Astrocyte (in vitro differentiated cells and primary cell): ENCODE data around the gene CNTNAP2.

ENCODE experiments used
- CTCF ChIP-seq: IDR thresholded peaks from 2 replicates; pipeline ENCODE4 v1.5.1; 2011; ENCODE audit warnings: low read depth, mild to moderate bottlenecking, inconsistent platforms, low read length, moderate library complexity; ENCODE audit not compliant: insufficient read depth
- EZH2 ChIP-seq: IDR thresholded peaks from 2 replicates; pipeline ENCODE4 v1.6.1; 2012; ENCODE audit warnings: mild to moderate bottlenecking, low read length, inconsistent platforms; ENCODE audit not compliant: insufficient read depth

GRCh38 chr7:148147438-148147837, 2030.8 kb downstream of the CNTNAP2 start:
- TF ChIP-seq CTCF (no peak), EZH2 (no peak)
